Measurements from ENCODE around the gene NCAM2. TPM values are rescaled to one million over a fixed set of nuclear protein-coding genes. Genes with fewer than 3 reads are reported as not detected.

The NCAM2 gene
- total and polyA plus RNA-seq, 2 donors (not counting 1 experiment from before 2014, with no cell fraction given), result 0.13 TPM; not detected in 1

DNA sequence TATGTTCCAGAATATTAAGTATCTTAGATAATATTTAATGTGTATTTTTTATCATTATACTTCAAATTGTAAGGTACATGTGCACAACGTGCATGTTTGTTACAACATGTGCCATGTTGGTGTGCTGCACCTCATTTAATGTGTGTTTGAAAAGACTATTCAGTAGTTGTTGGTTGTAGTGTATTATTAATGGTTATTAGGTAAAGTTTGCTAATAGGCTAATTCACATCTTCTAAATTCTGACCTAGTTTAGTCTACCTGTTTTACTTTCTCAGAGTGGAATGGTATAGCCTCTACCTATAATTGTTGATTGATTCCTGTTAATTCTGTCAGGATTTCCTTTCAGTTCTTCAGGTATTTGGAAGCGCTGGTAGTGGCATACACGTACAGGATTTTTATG is 153.0 kb downstream of the NCAM2 start:
- POLR2A ChIA-PET, result no interaction called here

DNA sequence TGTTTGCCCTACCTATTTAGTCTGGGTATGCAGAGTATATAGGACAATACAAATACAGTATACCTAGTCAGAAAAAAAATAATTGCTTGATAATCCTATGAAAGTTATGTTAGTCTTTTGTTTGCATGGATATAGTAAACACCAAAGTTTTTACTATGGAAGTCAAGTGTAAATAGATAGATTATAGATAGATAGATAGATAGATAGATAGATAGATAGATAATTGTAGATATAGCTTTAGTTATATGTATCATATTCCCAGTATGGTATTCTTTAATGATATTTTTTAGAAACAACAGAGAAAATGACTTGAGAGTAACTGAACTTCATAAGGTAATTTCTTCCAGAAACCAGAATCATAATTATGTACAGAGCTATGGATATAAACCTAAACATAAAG is 158.2 kb downstream of the NCAM2 start:
- H3K4me3 ChIP-seq (ENCODE audit: control extremely low read depth in 1 of 5, extremely low read depth in 1 of 5, insufficient read depth in 1 of 5, low read depth in 2 of 5, low read length in 4 of 5), result no peak overlapping the region
- ChIA-PET CTCF (no interaction called here), POLR2A (no interaction called here)
- H3K9me3 ChIP-seq (ENCODE audit: control extremely low read depth in 1 of 3, control insufficient read depth in 2 of 3, insufficient read depth in 1 of 3, low read length in 2 of 3), result no peaks in the 10 kb centered on the region
- H3K27ac ChIP-seq (ENCODE audit: low read length in 2 of 2), result no peak overlapping the region
- H3K36me3 ChIP-seq (replicated peaks in 1 of 2; ENCODE audit: control extremely low read depth in 1 of 2, control insufficient read depth in 1 of 2, extremely low read depth in 1 of 2, insufficient read depth in 2 of 2, low read length in 1 of 2), result no peaks in the 10 kb centered on the region
- H3K4me2 ChIP-seq (replicated peaks; ENCODE audit: low read depth, low read length, poor library complexity, severe bottlenecking), result no peak overlapping the region
- Mint-ChIP-seq H3K27ac (no peak overlapping the region), H3K9me3 (ENCODE audit: insufficient read depth) (no peaks in the 10 kb centered on the region), H3K4me1 (no peaks in the 10 kb centered on the region), H3K4me3 (no peak overlapping the region), H3K27me3 (no peaks in the 10 kb centered on the region)
- no peaks in the 10 kb centered on the region for H4K20me1 ChIP-seq (ENCODE audit: control insufficient read depth, insufficient read depth, low read length, poor library complexity, severe bottlenecking)
- no peak for ATAC-seq (ENCODE audit: low read depth)
- peaks cover 0 to 4% (median 0%) of the 10 kb centered on the region in 4 experiments for H3K27me3 ChIP-seq (replicated peaks in 1 of 4; ENCODE audit: control extremely low read depth in 1 of 4, control insufficient read depth in 3 of 4, insufficient read depth in 4 of 4, low read length in 3 of 4)
- intact Hi-C loops (cut with micrococcal nuclease), result no loop called here
- no peak overlapping the region for H2AFZ ChIP-seq (ENCODE audit: insufficient read depth, low read depth, low read length, poor library complexity, severe bottlenecking)
- H3K4me1 ChIP-seq (ENCODE audit: control insufficient read depth in 2 of 2, insufficient read depth in 2 of 2, low read length in 2 of 2), result no peaks in the 10 kb centered on the region
- no peaks in the 10 kb centered on the region for H3K79me2 ChIP-seq (ENCODE audit: control insufficient read depth, insufficient read depth, low read length)
- no peak for DNase-seq
- TF ChIP-seq EZH2 (IDR thresholded peaks at IDR 0.05; ENCODE audit: borderline replicate concordance, insufficient read depth, low read depth, low read length, poor library complexity, severe bottlenecking), result no peak
- no peak overlapping the region for H3K9ac ChIP-seq (ENCODE audit: low read length)

More for the DNA sequence above, 153.0 kb downstream of the NCAM2 start:
- Mint-ChIP-seq H3K4me3 (no peak overlapping the region), H3K9me3 (ENCODE audit: insufficient read depth) (no peaks in the 10 kb centered on the region), H3K27me3 (no peaks in the 10 kb centered on the region), H3K27ac (no peak overlapping the region), H3K4me1 (no peaks in the 10 kb centered on the region)
- no CpG with 5 or more reads among the region's 3 CpGs for WGBS (ENCODE audit: insufficient coverage)
- no peak overlapping the region for H3K9ac ChIP-seq (ENCODE audit: low read length)
- H2AFZ ChIP-seq (ENCODE audit: insufficient read depth, low read depth, low read length, poor library complexity, severe bottlenecking), result no peak overlapping the region
- H3K27me3 ChIP-seq (replicated peaks in 1 of 4; ENCODE audit: control extremely low read depth in 1 of 4, control insufficient read depth in 3 of 4, insufficient read depth in 4 of 4, low read length in 3 of 4), result peaks cover 0 to 4% (median 0%) of the 10 kb centered on the region in 4 experiments
- no peak overlapping the region for H3K4me2 ChIP-seq (replicated peaks; ENCODE audit: low read depth, low read length, poor library complexity, severe bottlenecking)
- no peak overlapping the region for H3K4me3 ChIP-seq (ENCODE audit: control extremely low read depth in 1 of 5, extremely low read depth in 1 of 5, insufficient read depth in 1 of 5, low read depth in 2 of 5, low read length in 4 of 5)
- H3K79me2 ChIP-seq (ENCODE audit: control insufficient read depth, insufficient read depth, low read length), result no peaks in the 10 kb centered on the region
- H3K4me1 ChIP-seq (ENCODE audit: control insufficient read depth in 2 of 2, insufficient read depth in 2 of 2, low read length in 2 of 2), result no peaks in the 10 kb centered on the region
- TF ChIP-seq EZH2 (IDR thresholded peaks at IDR 0.05; ENCODE audit: borderline replicate concordance, insufficient read depth, low read depth, low read length, poor library complexity, severe bottlenecking) (no peak), CTCF (IDR thresholded peaks at IDR 0.05) (no peak)
- no peaks in the 10 kb centered on the region for H3K36me3 ChIP-seq (replicated peaks in 1 of 2; ENCODE audit: control extremely low read depth in 1 of 2, control insufficient read depth in 1 of 2, extremely low read depth in 1 of 2, insufficient read depth in 2 of 2, low read length in 1 of 2)
- ATAC-seq (ENCODE audit: low read depth) (no peak), DNase-seq (no peak)
- no peaks in the 10 kb centered on the region for H3K9me3 ChIP-seq (ENCODE audit: control extremely low read depth in 1 of 3, control insufficient read depth in 2 of 3, insufficient read depth in 1 of 3, low read length in 2 of 3)
- H3K27ac ChIP-seq (ENCODE audit: low read length in 2 of 2), result no peak overlapping the region
- no peaks in the 10 kb centered on the region for H4K20me1 ChIP-seq (ENCODE audit: control insufficient read depth, insufficient read depth, low read length, poor library complexity, severe bottlenecking)
- intact Hi-C loops (cut with micrococcal nuclease), result no loop called here
- CTCF ChIA-PET, result no interaction called here
